Osteoblast (primary cell): Measurements from ENCODE around the gene MAP4K4. TPM values are rescaled to one million over a fixed set of nuclear protein-coding genes. Genes with fewer than 3 reads are reported as not detected.

ENCODE experiments used
- DNase-seq: peaks from one replicate; pipeline ENCODE4 v3.0.0; 2011; ENCODE audit warnings: low spot score, mixed read lengths; ENCODE audit not compliant: insufficient read length; ENCODE audit errors: missing footprints
- H2AFZ ChIP-seq: 2 replicates; pipeline ENCODE4 v1.6.0; 2011; ENCODE audit warnings: mild to moderate bottlenecking, low read length
- H3K27ac ChIP-seq: 2 replicates; pipeline ENCODE4 v1.5.1; 2011; ENCODE audit warnings: mild to moderate bottlenecking, low read depth, low read length, moderate library complexity
- H3K27me3 ChIP-seq: 2 replicates; pipeline ENCODE4 v1.6.0; 2012; ENCODE audit warnings: mild to moderate bottlenecking, control low read depth, inconsistent platforms, low read length, moderate library complexity; ENCODE audit not compliant: insufficient read depth
- H3K36me3 ChIP-seq: 2 replicates; pipeline ENCODE4 v1.5.1; 2011; ENCODE audit warnings: mild to moderate bottlenecking, low read length, control low read depth, moderate library complexity; ENCODE audit not compliant: insufficient read depth
- H3K4me1 ChIP-seq: 2 replicates; pipeline ENCODE4 v1.5.1; 2011; ENCODE audit warnings: mild to moderate bottlenecking, low read length, control low read depth, moderate library complexity; ENCODE audit not compliant: insufficient read depth
- H3K4me2 ChIP-seq: 2 replicates; pipeline ENCODE4 v1.6.0; 2011; ENCODE audit warnings: mild to moderate bottlenecking, low read length; ENCODE audit not compliant: insufficient read depth
- H3K4me3 ChIP-seq: fragments of 200-600 bp; sonication (generic); 3 replicates; pipeline ENCODE4 v1.5.1; 2012; ENCODE audit warnings: mild to moderate bottlenecking, low read length, inconsistent platforms; ENCODE audit not compliant: insufficient read depth
- H3K79me2 ChIP-seq: 2 replicates; pipeline ENCODE4 v1.6.0; 2012; ENCODE audit warnings: mild to moderate bottlenecking, low read length, control low read depth, inconsistent platforms; ENCODE audit not compliant: insufficient read depth
- H3K9me3 ChIP-seq: 2 replicates; pipeline ENCODE4 v1.5.1; 2011; ENCODE audit warnings: low read depth, low read length, control low read depth
- H4K20me1 ChIP-seq: 2 replicates; pipeline ENCODE4 v1.6.0; 2012; ENCODE audit warnings: mild to moderate bottlenecking, low read length, control low read depth; ENCODE audit not compliant: insufficient read depth
- CTCF ChIP-seq: IDR thresholded peaks from 2 replicates; pipeline ENCODE4 v1.5.1; 2011; ENCODE audit warnings: mild to moderate bottlenecking, low read depth, low read length, moderate library complexity; ENCODE audit errors: extremely low read depth
- total RNA-seq: library from RNA; depleted of rRNA; stranded (reverse); fragments of >200 nt; gene quantifications from 2 replicates; pipeline ENCODE4 v1.2.3, GENCODE V29; 2012

The MAP4K4 gene
- total RNA-seq: 231 and 287 TPM in 2 replicates

GRCh38 chr2:101697124-101698013 lies at the start of gene MAP4K4:
TSS of gene MAP4K4 (plus strand) at chr2:101697707. CDS start at chr2:101698081, 374 bp downstream.
- Histone ChIP-seq H3K9me3 (no peaks in the 10 kb centered on the region), H3K27ac (peak within 1 kb of the TSS; percentile 84), H3K4me1 (peaks cover 24% of the 10 kb centered on the region), H3K36me3 (peaks cover 8% of the 10 kb centered on the region), H2AFZ (peak within 1 kb of the TSS; percentile 84), H3K4me3 (peak within 1 kb of the TSS; percentile 90), H3K79me2 (peaks cover 45% of the 10 kb centered on the region), H3K4me2 (peak within 1 kb of the TSS; percentile 96), H4K20me1 (peaks cover 20% of the 10 kb centered on the region), H3K27me3 (no peaks in the 10 kb centered on the region)
- no peak for TF ChIP-seq CTCF
- DNase-seq: peak; percentile 99

- no peak overlapping the region for H2AFZ ChIP-seq
- DNase-seq: no peak
Measured at GRCh38 chr2:101653469-101653868, 44.0 kb upstream of the MAP4K4 start.

DNA sequence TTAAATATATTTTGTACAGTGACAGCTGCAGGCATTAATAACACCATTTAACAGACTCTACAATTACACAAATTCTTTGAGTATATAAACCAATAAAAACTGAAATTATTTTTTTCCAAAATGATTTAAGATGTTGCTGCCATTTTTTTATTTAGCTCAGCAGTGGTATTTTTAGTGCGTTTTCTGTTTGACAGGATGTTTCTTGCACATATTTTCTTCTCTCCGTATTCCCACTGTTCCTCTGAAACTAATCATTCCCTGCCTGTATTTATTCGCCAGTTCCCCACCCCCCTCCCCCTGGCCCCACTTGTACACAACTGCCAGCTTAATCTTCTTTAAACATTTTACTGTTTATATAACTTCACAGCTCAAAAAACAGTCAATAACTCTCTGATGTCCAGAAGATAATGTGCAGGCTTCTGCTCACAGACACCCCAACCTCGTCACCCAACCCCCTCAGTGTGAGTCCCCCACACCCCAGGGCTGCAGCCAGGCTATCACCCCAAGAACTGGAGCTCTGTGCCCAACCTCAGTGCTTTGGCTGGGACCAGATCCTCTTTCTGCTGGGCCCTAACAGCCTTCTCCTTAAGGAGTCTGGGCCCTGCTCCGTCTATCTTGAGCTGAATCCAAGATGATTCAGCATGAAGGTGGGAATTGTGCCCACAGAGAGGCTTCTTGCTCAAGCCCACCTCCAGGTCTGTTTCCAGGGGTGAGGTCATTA lies 41.6 kb upstream of the MAP4K4 start:
- Histone ChIP-seq H3K27ac (no peak overlapping the region), H3K79me2 (no peaks in the 10 kb centered on the region), H3K9me3 (no peaks in the 10 kb centered on the region), H3K4me1 (peaks cover 5% of the 10 kb centered on the region), H3K4me3 (no peak overlapping the region), H3K4me2 (no peak overlapping the region), H2AFZ (peak overlapping the region; percentile 62), H3K36me3 (no peaks in the 10 kb centered on the region), H3K27me3 (no peaks in the 10 kb centered on the region), H4K20me1 (no peaks in the 10 kb centered on the region)
- DNase-seq: peak; percentile 76
- no peak for TF ChIP-seq CTCF

More at GRCh38 chr2:101653469-101653868, 44.0 kb upstream of the MAP4K4 start:
- peaks cover 5% of the 10 kb centered on the region for H3K4me1 ChIP-seq
- H3K27ac ChIP-seq: no peak overlapping the region
- H3K36me3 ChIP-seq: no peaks in the 10 kb centered on the region
- H3K9me3 ChIP-seq: no peaks in the 10 kb centered on the region
- H3K4me2 ChIP-seq: no peak overlapping the region
- no peaks in the 10 kb centered on the region for H4K20me1 ChIP-seq
- H3K4me3 ChIP-seq: no peak overlapping the region
- no peaks in the 10 kb centered on the region for H3K27me3 ChIP-seq
- H3K79me2 ChIP-seq: no peaks in the 10 kb centered on the region
- no peak for TF ChIP-seq CTCF

DNA sequence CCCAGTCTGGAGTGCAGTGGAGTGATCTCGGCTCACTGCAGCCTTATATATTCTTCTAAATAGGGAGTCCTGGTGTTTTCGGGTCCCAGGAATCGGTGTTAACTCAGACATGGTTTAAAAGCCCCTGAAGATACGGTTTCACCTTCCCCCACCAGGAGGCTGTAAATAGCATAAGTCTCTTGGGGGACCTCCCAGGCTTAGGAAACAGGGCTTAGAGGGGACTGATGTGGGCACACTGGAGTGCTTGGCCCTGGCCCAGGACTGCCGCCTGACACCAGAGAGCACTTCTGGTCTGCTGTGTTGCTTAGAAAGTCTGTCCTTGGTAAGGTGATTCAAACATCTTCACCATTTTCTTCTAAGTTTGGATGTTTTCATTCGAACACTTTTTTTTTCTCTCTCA lies 39.7 kb upstream of the MAP4K4 start:
- TF ChIP-seq CTCF: no peak
- H3K36me3 ChIP-seq: no peaks in the 10 kb centered on the region
- no peak for DNase-seq
- no peaks in the 10 kb centered on the region for H3K79me2 ChIP-seq
- H3K4me1 ChIP-seq: peaks cover 5% of the 10 kb centered on the region
- no peaks in the 10 kb centered on the region for H3K9me3 ChIP-seq
- H3K4me2 ChIP-seq: no peak overlapping the region
- no peak overlapping the region for H3K27ac ChIP-seq
- no peaks in the 10 kb centered on the region for H4K20me1 ChIP-seq
- H3K27me3 ChIP-seq: no peaks in the 10 kb centered on the region
- H2AFZ ChIP-seq: no peak overlapping the region
- H3K4me3 ChIP-seq: no peak overlapping the region
